Calu3 (cell line): ENCODE results near the gene CDPF1. TPM values are rescaled to one million over a fixed set of nuclear protein-coding genes. Genes with fewer than 3 reads are reported as not detected.

Experiments
- BruUV-seq: library from RNA; stranded (reverse); fragments of 400-500 nt; replicated peaks from 2 replicates; lab custom pipeline; 2021; lab: Mats Ljungman, UMichigan
- CTCF ChIA-PET: fragments of 300-600 bp; sonication (Branson Sonifier 250); formaldehyde crosslinking; loops from one replicate; lab custom pipeline; 2022; ENCODE audit warnings: antibody characterized with exemption; lab: Charles Lee
- DNase-seq: peaks from one replicate; pipeline ENCODE4 v3.0.0; 2022
- H3K27ac Mint-ChIP-seq: one replicate; pipeline ENCODE4 v1.8.0; 2022; ENCODE audit warnings: mixed read lengths; ENCODE audit not compliant: unreplicated experiment
- H3K27me3 Mint-ChIP-seq: one replicate; pipeline ENCODE4 v1.8.0; 2022; ENCODE audit warnings: mixed read lengths; ENCODE audit not compliant: unreplicated experiment
- H3K36me3 Mint-ChIP-seq: one replicate; pipeline ENCODE4 v1.8.0; 2022; ENCODE audit warnings: mild to moderate bottlenecking, moderate library complexity, mixed read lengths; ENCODE audit not compliant: insufficient read depth, unreplicated experiment
- H3K4me1 Mint-ChIP-seq: one replicate; pipeline ENCODE4 v1.8.0; 2022; ENCODE audit warnings: mild to moderate bottlenecking, low read depth, mixed read lengths; ENCODE audit not compliant: unreplicated experiment
- H3K4me3 Mint-ChIP-seq: one replicate; pipeline ENCODE4 v1.8.0; 2022; ENCODE audit warnings: mild to moderate bottlenecking, low read depth, moderate library complexity, mixed read lengths; ENCODE audit not compliant: unreplicated experiment
- H3K9me3 Mint-ChIP-seq: one replicate; pipeline ENCODE4 v1.8.0; 2022; ENCODE audit warnings: low read depth, mixed read lengths; ENCODE audit not compliant: unreplicated experiment
- CTCF ChIP-seq: fragments of 200-600 bp; IDR thresholded peaks from one replicate; pipeline ENCODE4 v1.8.0; 2022; ENCODE audit warnings: antibody characterized with exemption; ENCODE audit not compliant: unreplicated experiment
- intact Hi-C: fragments of 100-400 bp; cut with micrococcal nuclease; formaldehyde crosslinking; loops from one replicate; pipeline ENCODE4 v1.10.0; 2022; ENCODE audit not compliant: unreplicated experiment
- total RNA-seq: library from RNA; stranded (reverse); gene quantifications from 2 replicates; pipeline ENCODE4 v1.2.3, GENCODE V29; 2022

CDPF1 gene
- total RNA-seq, 1 experiment from 2014 or later = 10.5 TPM

GRCh38 chr22:46246178-46246577 lies 3.9 kb downstream of the CDPF1 start:
- BruUV-seq = no TSS peak
- H3K27ac Mint-ChIP-seq = no peak overlapping the region
- CTCF ChIA-PET = no interaction called here
- peaks cover 3% of the 10 kb centered on the region for H3K4me1 Mint-ChIP-seq
- no peaks in the 10 kb centered on the region for H3K27me3 Mint-ChIP-seq
- no peak overlapping the region for H3K4me3 Mint-ChIP-seq
- intact Hi-C loops = no loop called here
- H3K36me3 Mint-ChIP-seq = peaks cover 28% of the 10 kb centered on the region
- H3K9me3 Mint-ChIP-seq = no peaks in the 10 kb centered on the region
- no peak for DNase-seq
- no peak for TF ChIP-seq CTCF

- Mint-ChIP-seq H3K36me3 (peaks cover 21% of the 10 kb centered on the region), H3K27me3 (no peaks in the 10 kb centered on the region), H3K9me3 (no peaks in the 10 kb centered on the region), H3K4me1 (no peaks in the 10 kb centered on the region), H3K4me3 (no peak overlapping the region), H3K27ac (no peak overlapping the region)
- no peak for TF ChIP-seq CTCF
- no TSS peak for BruUV-seq
- DNase-seq = no peak
- CTCF ChIA-PET = no interaction called here
- intact Hi-C loops = no loop called here
These were observed 4.6 kb downstream of the CDPF1 start for GRCh38 chr22:46245511-46245910.

- CTCF ChIA-PET = interaction anchor here (0.7 kb wide), 1 partner anchor 1287 kb away, joined by 3 read pairs; no protein-coding TSS in a partner anchor
- H3K4me1 Mint-ChIP-seq = no peaks in the 10 kb centered on the region
- no peaks in the 10 kb centered on the region for H3K9me3 Mint-ChIP-seq
- peaks cover 14% of the 10 kb centered on the region for H3K36me3 Mint-ChIP-seq
- no peaks in the 10 kb centered on the region for H3K27me3 Mint-ChIP-seq
- intact Hi-C loops = no loop called here
- no peak overlapping the region for H3K4me3 Mint-ChIP-seq
- no peak for TF ChIP-seq CTCF
- H3K27ac Mint-ChIP-seq = no peak overlapping the region
- BruUV-seq = no TSS peak
- no peak for DNase-seq
These were observed 5.3 kb downstream of the CDPF1 start for GRCh38 chr22:46244771-46245170.

- DNase-seq = no peak
- H3K4me1 Mint-ChIP-seq = no peaks in the 10 kb centered on the region
- CTCF ChIA-PET = no interaction called here
- BruUV-seq = no TSS peak
- H3K9me3 Mint-ChIP-seq = no peaks in the 10 kb centered on the region
- H3K36me3 Mint-ChIP-seq = no peaks in the 10 kb centered on the region
- no peak for TF ChIP-seq CTCF
- no peak overlapping the region for H3K4me3 Mint-ChIP-seq
- H3K27me3 Mint-ChIP-seq = no peaks in the 10 kb centered on the region
- intact Hi-C loops = no loop called here
- H3K27ac Mint-ChIP-seq = no peak overlapping the region
These were observed 8.0 kb downstream of the CDPF1 start for GRCh38 chr22:46242076-46242475.
